Kidney glomerular epithelial cell (primary cell): Measurements from ENCODE around the gene SERPINB4.
"Not testable (repeated sequence)": the region's sequence is repeated elsewhere in the genome, so short reads cannot be mapped to it uniquely, and the experiment has no call there.

ENCODE experiments used
- DNase-seq: peaks from one replicate; lab custom pipeline; 2025; lab: John Stamatoyannopoulos, UW

Gene SERPINB4

DNA sequence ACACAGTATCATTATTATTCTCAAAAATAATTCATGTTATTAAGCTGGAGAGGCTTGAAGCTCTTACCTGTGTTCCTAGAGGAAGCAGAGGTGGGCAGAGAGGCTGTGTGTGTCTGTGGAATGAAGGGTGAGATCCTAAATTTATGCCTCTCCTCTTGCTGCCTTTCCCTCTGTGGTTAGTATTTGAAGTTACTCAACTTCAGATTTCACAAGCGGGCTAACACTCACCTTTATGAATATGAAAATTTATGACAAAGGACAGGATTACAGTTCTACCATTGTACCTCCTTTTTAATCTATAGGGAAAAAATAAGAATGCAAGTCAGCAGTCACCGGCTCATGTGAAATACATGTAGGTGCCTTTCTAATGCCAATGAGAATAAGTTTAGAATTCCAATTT is at the start of gene SERPINB4:
Gene SERPINB4 (minus strand): TSS at position 115 of the 400 bp plus-strand sequence. CDS start 679 bp downstream, outside the sequence.
- not testable (repeated sequence) for DNase-seq

GRCh38 chr18:63689064-63689463 is 45.0 kb upstream of the SERPINB4 start:
- no peak for DNase-seq

DNA sequence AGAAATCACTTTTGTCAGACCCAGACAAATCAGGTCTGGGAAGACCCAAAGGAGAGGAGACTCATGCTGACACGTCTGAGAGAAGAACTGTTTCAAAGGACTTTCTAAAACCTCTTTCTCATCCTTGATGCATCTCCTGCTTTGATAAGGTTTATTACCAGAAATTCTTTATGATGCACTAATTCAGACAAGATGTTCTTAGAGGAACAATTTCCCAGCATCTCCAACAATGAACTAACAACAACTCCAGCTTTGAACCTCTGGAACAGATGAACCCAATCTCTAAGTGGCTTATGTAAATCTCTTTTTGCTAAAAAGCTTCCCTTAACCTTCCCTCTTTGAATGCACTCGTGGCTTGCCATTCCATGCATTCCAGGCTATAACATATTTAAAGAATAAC is 42.8 kb upstream of the SERPINB4 start:
- no peak for DNase-seq

DNA sequence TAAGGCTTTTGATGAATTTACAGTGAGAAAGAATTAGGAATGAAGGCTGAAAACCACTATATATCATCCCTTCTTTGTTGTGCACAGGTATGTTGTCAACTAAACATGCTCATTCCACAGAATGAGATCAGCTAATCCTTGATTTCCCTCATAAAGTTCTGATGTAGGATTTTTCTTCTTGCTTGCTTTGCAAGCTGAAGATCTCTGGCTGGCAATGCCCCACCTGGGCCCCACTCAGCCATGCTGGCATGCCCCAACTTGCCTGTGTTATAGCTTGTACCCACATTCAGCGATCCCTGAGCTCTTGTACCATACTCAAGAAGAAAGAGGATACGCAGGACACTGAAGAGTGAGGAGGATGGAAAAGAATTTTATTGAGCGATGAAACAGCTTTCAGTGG is 40.7 kb upstream of the SERPINB4 start:
- DNase-seq: no peak

- DNase-seq: no peak
Measured at GRCh38 chr18:63683890-63684289, 39.8 kb upstream of the SERPINB4 start.

DNA sequence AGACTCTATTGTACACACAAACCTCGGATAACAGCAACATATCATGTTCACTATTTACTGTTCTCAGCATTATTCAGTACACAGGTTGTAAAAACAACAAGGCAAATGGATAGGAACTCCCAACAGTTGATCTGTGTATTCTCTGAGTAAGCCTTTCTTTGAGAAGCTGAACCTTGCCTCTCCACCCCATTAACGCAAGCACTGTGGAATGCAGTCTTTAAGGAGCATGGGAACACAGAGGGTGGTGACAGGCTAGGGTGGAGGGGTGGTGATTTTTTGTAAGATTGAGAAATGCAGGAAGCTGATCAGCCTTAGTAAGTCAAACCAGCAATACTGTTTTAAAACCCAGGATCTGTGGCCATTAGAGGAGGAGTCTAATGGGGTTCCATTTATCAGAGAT is 39.1 kb upstream of the SERPINB4 start:
- peak; percentile 33 for DNase-seq

DNA sequence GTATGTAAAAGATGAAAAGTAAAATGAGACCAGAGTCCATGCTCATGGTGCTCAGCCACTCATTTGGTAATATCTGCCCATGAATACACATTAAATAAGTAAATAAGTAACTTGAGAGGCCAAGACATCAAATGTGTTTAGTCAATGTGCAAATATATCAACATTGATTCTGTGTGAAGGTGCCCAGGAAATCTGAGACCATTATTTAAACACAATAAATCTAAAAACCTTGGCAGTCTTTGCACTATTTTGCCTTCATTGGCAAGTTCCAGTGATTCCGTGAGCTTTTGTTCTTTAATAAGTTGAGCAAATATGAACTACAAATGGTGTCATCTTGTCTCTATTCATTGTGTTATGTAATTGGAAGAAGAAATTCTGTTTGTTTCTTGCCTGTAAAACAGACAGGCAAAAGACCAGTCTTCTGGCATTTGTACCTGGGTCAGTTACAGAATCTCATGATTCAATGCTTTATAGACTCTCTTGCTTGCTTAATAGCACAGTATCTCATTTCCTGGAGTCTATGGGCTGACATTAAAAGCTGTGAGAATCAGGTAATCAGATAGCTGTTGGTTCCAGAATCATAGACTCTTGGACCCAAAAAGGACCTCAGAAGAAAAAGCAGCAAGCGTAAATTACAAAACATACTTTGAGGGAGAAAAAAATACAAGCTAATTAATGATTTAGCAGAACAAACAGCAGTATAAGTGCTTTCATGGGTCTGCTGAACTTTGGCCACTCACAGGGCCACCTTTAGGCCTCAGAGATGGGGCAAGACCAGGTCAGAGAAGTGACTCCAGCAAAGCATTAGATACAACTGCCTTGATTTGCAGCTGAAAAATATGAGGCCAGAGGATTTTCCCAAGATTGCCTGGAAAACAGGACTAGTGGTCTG is 37.6 kb upstream of the SERPINB4 start:
- no peak for DNase-seq

DNA sequence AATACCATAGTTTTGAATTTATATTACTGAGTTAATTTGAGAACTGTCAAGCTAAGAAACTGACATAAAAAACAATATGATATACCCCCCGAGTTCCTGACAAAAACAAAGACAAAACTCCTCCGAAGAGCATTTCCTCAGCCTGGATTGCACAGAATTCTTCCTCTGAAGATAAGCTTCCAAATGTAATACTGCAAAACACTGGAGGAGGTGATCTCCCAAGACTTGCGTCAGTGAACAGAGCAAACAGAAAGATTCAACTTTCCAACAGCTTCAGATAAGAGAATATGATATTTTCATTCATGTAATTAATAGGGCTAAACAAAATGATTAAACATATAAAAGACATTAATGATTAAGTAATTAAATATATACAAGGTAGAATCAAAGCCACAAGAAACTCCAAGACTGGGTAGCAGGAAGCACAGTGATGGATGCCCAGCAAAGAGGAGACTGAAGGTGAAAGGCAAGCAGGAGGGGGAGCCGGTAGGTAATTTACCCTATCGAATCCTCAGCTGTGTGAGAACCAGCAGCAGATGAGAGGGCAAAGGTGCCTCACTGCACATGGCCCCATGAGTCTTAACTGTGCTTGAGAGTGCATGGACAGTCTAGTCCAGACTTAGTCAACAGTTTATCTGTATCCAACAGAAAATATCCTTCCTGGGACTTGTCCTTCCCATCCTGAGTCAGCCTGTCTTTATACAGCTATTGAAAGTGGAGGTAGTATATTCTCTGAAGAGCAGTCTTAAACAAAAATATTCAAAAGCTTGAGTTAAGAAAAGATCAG is 36.0 kb upstream of the SERPINB4 start:
- DNase-seq: no peak

GRCh38 chr18:63677500-63678225 is 33.6 kb upstream of the SERPINB4 start:
- DNase-seq: no peak

- no peak for DNase-seq
Measured at GRCh38 chr18:63676526-63677323, 32.7 kb upstream of the SERPINB4 start.

GRCh38 chr18:63664571-63664970 is 20.5 kb upstream of the SERPINB4 start:
- no peak for DNase-seq

GRCh38 chr18:63661750-63662149 is 17.7 kb upstream of the SERPINB4 start, which contains the start of gene SERPINB3:
TSS of gene SERPINB3 (minus strand) at chr18:63661893. CDS start at chr18:63661216, 677 bp downstream.
- DNase-seq: not testable (repeated sequence)

DNA sequence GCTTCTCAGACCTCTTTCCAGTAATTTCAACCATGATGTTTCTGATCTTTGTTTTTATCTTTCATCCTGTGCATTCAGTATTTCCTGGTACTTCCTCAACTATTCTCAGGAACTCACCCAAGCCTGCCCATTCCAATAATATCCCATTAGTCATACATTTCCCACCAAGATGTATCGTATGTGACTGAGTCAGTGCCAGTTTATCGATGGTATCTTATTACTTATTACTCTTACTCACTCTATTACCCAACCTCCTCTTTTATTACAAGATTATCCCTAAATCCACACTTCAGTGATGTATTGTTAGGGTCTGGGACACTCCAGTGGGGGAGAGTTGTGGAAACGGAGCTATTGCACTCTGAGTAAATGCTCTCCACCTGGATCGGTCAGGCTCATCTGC is 14.9 kb upstream of the SERPINB4 start:
- DNase-seq: not testable (repeated sequence)

DNA sequence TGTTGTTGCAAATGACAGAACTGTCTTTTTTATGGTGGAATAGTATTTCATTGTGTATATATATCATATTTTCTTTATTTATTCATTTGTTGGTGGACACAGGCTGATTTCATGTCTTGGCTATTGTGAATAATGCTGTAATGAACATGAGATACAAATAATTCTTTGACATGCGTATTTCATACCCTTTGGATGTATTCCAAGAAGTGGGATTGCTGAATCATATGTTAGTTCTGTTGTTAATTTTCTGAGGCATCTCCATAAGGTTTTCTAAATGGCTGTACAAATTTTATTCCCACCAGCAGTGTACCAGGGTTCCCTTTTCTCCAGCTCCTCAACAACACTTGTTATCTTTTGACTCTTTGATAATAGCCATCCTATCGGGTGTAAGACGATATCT is 6.2 kb upstream of the SERPINB4 start:
- DNase-seq: not testable (repeated sequence)

- DNase-seq: no peak
Measured at GRCh38 chr18:63648241-63648640, 4.2 kb upstream of the SERPINB4 start.

- DNase-seq: no peak
Measured at GRCh38 chr18:63646936-63647335, 2.9 kb upstream of the SERPINB4 start.

GRCh38 chr18:63644694-63645093 is 638 bp upstream of the SERPINB4 start:
- not testable (repeated sequence) for DNase-seq

DNA sequence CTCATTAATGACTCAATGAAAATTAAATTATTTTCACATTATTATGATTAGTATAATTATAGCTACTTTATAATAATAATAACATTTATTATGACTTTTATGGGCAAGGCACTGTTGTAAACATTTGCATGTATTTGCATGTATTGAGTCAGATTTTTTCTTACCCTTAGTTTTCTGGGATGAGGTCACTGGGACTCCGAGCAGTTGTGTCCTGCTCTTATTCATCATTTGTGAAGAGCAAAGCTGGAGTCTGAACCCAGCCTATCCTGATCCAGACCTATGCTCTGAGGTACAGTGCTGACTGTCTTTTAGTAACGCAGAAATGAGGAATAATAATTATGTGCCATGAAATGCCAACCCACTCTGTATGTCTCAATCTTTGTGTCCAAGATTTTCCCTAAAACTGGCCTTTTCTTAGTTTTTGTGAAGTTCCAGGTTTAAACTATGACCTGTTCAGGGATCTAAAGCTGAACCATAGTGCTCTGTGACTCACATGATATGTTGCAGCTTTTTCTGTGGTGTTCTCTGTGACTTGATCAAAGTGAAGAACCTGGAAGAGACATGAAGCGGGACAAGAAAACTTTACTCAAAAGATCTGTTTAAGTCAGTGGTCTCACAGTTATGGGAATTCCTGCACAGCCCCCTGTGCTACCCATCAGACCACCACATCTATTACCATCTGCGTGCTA is 1.2 kb downstream of the SERPINB4 start:
- DNase-seq: not testable (repeated sequence)

DNA sequence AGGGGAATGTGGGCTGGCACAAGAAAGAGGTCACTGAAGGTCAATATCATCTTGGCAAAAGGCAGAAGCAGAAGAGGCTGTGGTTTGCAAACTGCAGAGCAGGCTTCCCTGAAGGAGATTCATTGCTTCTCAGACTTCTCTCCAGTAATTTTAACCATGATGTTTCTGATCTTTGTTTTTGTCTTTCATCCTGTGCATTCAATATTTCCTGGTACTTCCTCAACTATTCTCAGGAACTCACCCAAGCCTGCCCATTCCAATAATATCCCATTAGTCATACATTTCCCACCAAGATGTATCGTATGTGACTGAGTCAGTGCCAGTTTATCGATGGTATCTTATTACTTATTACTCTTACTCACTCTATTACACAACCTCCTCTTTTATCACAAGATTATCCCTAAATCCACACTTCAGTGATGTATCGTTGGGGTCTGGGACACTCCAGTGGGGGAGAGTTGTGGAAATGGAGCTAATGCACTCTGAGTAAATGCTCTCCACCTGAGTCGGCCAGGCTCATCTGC is 2.8 kb downstream of the SERPINB4 start:
- DNase-seq: not testable (repeated sequence)

DNA sequence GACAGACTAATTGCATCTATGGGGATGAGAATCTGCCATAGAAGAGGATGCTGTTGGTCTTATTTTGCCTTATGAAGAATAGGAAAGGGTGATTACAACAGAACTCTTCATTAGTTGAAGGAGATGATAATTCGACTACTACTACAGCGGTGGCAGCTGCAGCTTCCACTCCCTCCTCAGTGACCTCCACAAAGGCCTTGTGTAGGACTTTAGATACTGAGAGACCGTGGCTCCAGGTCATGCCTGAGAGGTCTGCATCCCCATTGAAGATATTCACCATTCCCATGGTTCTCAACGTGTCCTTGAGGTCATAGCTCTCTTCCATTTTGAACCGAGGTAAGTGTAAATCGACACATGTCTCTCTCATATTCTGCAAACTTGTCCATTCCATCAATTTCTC is 6.4 kb downstream of the SERPINB4 start:
- no peak for DNase-seq
